GM21737 (cell line): ENCODE results near the gene ZDHHC7.
"Not testable (repeated sequence)": the region's sequence is repeated elsewhere in the genome, so short reads cannot be mapped to it uniquely, and the experiment has no call there.

ENCODE experiments used
- ATAC-seq: cut with Tn5 transposase; IDR thresholded peaks from one replicate; pipeline ENCODE4 v1.9.1; 2021; ENCODE audit warnings: mild to moderate bottlenecking, moderate library complexity; ENCODE audit not compliant: unreplicated experiment

Gene ZDHHC7

GRCh38 chr16:84947022-84947421 is 64.3 kb downstream of the ZDHHC7 start:
- no peak for ATAC-seq

- ATAC-seq: no peak
Observed at GRCh38 chr16:84943620-84944019, 67.7 kb downstream of the ZDHHC7 start.

- ATAC-seq: no peak
Observed at GRCh38 chr16:84942786-84943185, 68.5 kb downstream of the ZDHHC7 start.

GRCh38 chr16:84941921-84942320 is 69.4 kb downstream of the ZDHHC7 start:
- ATAC-seq: no peak

GRCh38 chr16:84940670-84941551 is 70.4 kb downstream of the ZDHHC7 start:
- no peak for ATAC-seq

GRCh38 chr16:84938616-84939015 is 72.7 kb downstream of the ZDHHC7 start:
- not testable (repeated sequence) for ATAC-seq

GRCh38 chr16:84937196-84938005 is 73.9 kb downstream of the ZDHHC7 start:
- ATAC-seq: no peak

- ATAC-seq: no peak
Observed at GRCh38 chr16:84933774-84934631, 77.3 kb downstream of the ZDHHC7 start.

GRCh38 chr16:84932681-84933080 is 78.7 kb downstream of the ZDHHC7 start:
- ATAC-seq: no peak

- ATAC-seq: no peak
Observed at GRCh38 chr16:84931506-84931905, 79.8 kb downstream of the ZDHHC7 start.

GRCh38 chr16:84931107-84931494 is 80.2 kb downstream of the ZDHHC7 start:
- ATAC-seq: no peak

- ATAC-seq: no peak
Observed at GRCh38 chr16:84930298-84931106, 80.8 kb downstream of the ZDHHC7 start.

GRCh38 chr16:84929421-84930297 is 81.7 kb downstream of the ZDHHC7 start:
- no peak for ATAC-seq

- ATAC-seq: no peak
Observed at GRCh38 chr16:84928679-84929420, 82.5 kb downstream of the ZDHHC7 start.

GRCh38 chr16:84927621-84928591 is 83.4 kb downstream of the ZDHHC7 start:
- no peak for ATAC-seq

- ATAC-seq: no peak
Observed at GRCh38 chr16:84926462-84926861, 84.9 kb downstream of the ZDHHC7 start.

- ATAC-seq: no peak
Observed at GRCh38 chr16:84925773-84926372, 85.5 kb downstream of the ZDHHC7 start.
